Epithelial cell of alveolus of lung (primary cell): ENCODE results near the gene GPR89A. TPM values are rescaled to one million over a fixed set of nuclear protein-coding genes. Genes with fewer than 3 reads are reported as not detected.

ENCODE experiments used
- total RNA-seq: library from RNA; depleted of rRNA; stranded (reverse); fragments of >200 nt; gene quantifications from 2 replicates; pipeline ENCODE4 v1.2.1, GENCODE V29; 2015

Gene GPR89A
- total RNA-seq = 13.4 and 14.4 TPM in 2 replicates

GRCh38 chr1:145607833-145608733, at the start of gene GPR89A:
Gene GPR89A, plus strand, starts transcription at chr1:145607988. Its CDS starts 146 bp downstream, at chr1:145608134.

DNA sequence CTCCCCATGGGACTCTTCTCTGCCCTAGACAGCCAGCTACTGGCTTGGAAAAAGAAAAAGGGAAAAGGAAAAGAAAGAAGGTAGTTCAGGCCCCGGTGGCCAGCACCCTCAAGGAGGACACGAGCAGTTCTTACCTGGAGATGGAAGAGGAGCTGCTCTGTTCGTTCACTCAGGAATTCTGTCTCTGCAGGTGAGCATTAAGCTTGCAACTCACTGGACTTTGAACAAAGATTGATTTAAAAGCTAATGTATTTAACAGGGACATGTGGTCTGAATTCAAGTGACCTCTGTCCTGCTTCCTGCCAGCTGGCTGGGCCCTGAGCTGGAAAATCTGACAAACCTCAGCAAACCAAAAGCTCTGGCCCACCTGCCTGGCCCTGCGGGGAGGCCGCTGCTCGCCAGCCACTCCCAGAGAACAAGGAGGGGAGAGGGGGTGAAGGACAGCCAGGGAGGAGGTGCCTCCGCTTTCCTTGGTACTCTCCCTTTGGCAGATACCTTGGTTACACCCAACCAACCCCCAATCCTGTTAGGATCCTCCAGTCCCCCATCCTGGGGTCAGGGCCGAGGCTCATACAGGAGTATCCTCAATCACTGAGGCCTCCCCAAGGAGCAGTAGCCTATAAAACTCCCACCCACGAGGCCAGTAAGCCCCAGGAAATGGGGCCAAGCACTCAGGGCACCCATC, 99.5 kb downstream of the GPR89A start, which contains the start of gene PDZK1:
TSS of gene PDZK1 (minus strand) at position 186 of the 685 bp plus-strand sequence. CDS start 19,347 bp downstream, outside the sequence.

GRCh38 chr1:145719230-145720079, 111.7 kb downstream of the GPR89A start, which contains the start of gene CD160:
Gene CD160, plus strand, starts transcription at chr1:145719499. Its CDS starts 8,829 bp downstream, at chr1:145728328.

Other genes with a start within 250 kb of the GPR89A start
- gene NBPF20, start 182.4 kb upstream of the GPR89A start, total RNA-seq = 1.0 and 2.5 TPM in 2 replicates
- gene PDZK1, start 99.4 kb downstream of the GPR89A start, total RNA-seq = 0.39 and 0.72 TPM in 2 replicates
- gene CD160, start 111.5 kb downstream of the GPR89A start, total RNA-seq = not detected in 2 replicates
- 5.6 and 6.9 TPM in 2 replicates for gene RNF115, start 216.1 kb downstream of the GPR89A start, total RNA-seq
- gene POLR3C, start 216.2 kb downstream of the GPR89A start, total RNA-seq = 25.6 and 30.5 TPM in 2 replicates
- gene NUDT17, start 237.6 kb downstream of the GPR89A start, total RNA-seq = 0.32 and 5.2 TPM in 2 replicates